Erythroblast (primary cell): ENCODE measurements around the gene SLC30A4.

ENCODE experiments used
- GATA1 ChIP-seq: IDR thresholded peaks from 2 replicates; pipeline ENCODE4 v1.6.1; 2011; ENCODE audit warnings: low read depth, mild to moderate bottlenecking, control low read depth, low read length, moderate library complexity
- POLR2A ChIP-seq: IDR thresholded peaks from 2 replicates; pipeline ENCODE4 v1.6.1; 2011; ENCODE audit warnings: mild to moderate bottlenecking, low read length

- TF ChIP-seq POLR2A: no peak
- no peak for TF ChIP-seq GATA1
These were observed 51.4 kb downstream of the SLC30A4 start for GRCh38 chr15:45471151-45471550.
